HEK293T (cell line): Measurements from ENCODE around the gene TECTA.

Source experiments
- BHLHE40 ChIP-seq: fragments of 450-650 bp; IDR thresholded peaks from 2 replicates; pipeline ENCODE4 v1.6.1; 2016; ENCODE audit warnings: mild to moderate bottlenecking, moderate library complexity, borderline replicate concordance
- FOXA1 ChIP-seq: fragments of 450-650 bp; IDR thresholded peaks from 2 replicates; pipeline ENCODE4 v1.6.1; 2016; ENCODE audit warnings: mild to moderate bottlenecking
- SP1 ChIP-seq: fragments of 450-650 bp; IDR thresholded peaks from 2 replicates; pipeline ENCODE4 v1.6.1; 2017
- ZNF384 ChIP-seq: fragments of 450-650 bp; IDR thresholded peaks from 2 replicates; pipeline ENCODE4 v1.6.1; 2016

- TF ChIP-seq ZNF384 (no peak), SP1 (no peak), FOXA1 (no peak), BHLHE40 (no peak)
Measured at GRCh38 chr11:121152764-121153163, 51.7 kb downstream of the TECTA start.
